Neural progenitor cell (in vitro differentiated cells): Measurements from ENCODE around the gene CEP55.

Experiments
- CTCF ChIP-seq: fragments of 200-600 bp; sonication (generic); IDR thresholded peaks from 2 replicates; pipeline ENCODE4 v1.5.1; 2017; ENCODE audit warnings: antibody characterized with exemption, mild to moderate bottlenecking
- EZH2 ChIP-seq: fragments of 200-600 bp; sonication (generic); IDR thresholded peaks from 2 replicates; pipeline ENCODE4 v1.6.1; 2017; ENCODE audit warnings: antibody characterized with exemption, mild to moderate bottlenecking, moderate library complexity

- no peak for TF ChIP-seq EZH2
- TF ChIP-seq CTCF = no peak
Observed at GRCh38 chr10:93547522-93547921, 51.1 kb downstream of the CEP55 start.
